Dedifferentiated amniotic fluid mesenchymal stem cell (primary cell): ENCODE results near the gene EPB41.

Experiments used
- DNase-seq: peaks from one replicate; pipeline ENCODE4 v3.0.0-alpha.2; 2016; ENCODE audit errors: extremely low spot score

EPB41 gene

GRCh38 chr1:28890836-28891235, 23.5 kb upstream of the EPB41 start:
- no peak for DNase-seq

GRCh38 chr1:28891256-28891655, 23.1 kb upstream of the EPB41 start:
- DNase-seq: no peak

- no peak for DNase-seq
Observed at GRCh38 chr1:28893403-28894102, 20.8 kb upstream of the EPB41 start.

DNA sequence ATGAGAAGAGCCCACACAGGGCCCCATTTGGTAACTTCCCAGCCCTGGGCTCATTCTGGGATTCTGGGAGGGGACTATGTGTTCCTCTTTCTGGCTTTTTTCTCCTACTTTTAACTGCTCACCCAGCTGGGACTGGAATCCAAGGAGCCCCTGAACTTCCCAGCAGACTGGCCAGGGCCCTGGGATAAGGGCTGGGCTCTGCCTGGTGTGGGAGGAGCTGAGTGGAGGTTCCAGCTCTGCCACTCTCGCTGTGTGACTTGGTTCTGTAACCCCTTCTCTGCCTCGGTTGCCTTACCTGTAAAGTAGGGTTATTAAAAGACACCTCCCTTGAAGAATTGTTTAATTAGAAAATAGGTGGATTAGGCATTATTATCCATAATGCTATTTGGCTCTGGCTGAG, 19.6 kb upstream of the EPB41 start:
- no peak for DNase-seq

- no peak for DNase-seq
Observed at GRCh38 chr1:28895896-28896608, 18.3 kb upstream of the EPB41 start.

- DNase-seq: no peak
Observed at GRCh38 chr1:28896609-28896986, 17.8 kb upstream of the EPB41 start.

GRCh38 chr1:28897789-28898188, 16.6 kb upstream of the EPB41 start:
- no peak for DNase-seq

- DNase-seq: no peak
Observed at GRCh38 chr1:28898405-28898881, 15.9 kb upstream of the EPB41 start.

- DNase-seq: no peak
Observed at GRCh38 chr1:28899267-28899666, 15.1 kb upstream of the EPB41 start.

GRCh38 chr1:28900562-28900961, 13.8 kb upstream of the EPB41 start:
- no peak for DNase-seq

GRCh38 chr1:28902738-28903137, 11.6 kb upstream of the EPB41 start:
- DNase-seq: no peak

DNA sequence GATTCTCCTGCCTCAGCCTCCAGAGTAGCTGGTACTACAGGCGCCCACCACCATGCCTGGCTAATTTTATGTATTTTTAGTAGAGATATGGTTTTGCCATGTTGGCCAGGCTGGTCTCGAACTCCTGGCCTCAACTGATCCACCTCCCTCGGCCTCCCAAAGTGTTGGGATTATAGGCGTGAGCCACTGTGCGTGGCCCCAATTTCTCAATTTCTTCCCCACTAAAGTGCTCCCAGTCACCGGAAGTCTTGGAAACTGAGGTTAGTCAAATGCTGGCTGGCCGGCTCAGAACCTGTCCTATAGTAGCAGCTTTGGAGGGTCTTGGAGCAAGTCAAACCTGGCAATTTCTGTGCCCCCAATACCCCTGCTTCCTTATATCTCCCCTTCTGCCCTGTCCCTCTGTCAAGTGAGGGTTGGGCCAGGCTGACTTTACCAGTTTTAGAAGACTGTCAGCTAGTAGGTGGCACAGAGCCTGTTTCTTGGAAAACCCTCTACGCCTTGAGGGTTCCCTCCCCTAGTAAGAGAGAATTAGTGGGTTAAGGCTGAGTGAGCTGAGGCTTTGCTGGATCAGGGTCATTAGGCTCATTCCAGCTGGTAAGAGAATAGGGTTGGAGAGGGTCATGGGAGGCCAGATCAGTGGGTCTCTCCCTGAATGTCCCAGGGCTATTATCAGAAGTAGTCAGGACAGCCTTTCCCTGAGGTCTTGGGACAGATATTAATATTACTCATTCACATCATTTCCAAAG, 8.3 kb upstream of the EPB41 start:
- no peak for DNase-seq

- no peak for DNase-seq
Observed at GRCh38 chr1:28909198-28909597, 5.2 kb upstream of the EPB41 start.

DNA sequence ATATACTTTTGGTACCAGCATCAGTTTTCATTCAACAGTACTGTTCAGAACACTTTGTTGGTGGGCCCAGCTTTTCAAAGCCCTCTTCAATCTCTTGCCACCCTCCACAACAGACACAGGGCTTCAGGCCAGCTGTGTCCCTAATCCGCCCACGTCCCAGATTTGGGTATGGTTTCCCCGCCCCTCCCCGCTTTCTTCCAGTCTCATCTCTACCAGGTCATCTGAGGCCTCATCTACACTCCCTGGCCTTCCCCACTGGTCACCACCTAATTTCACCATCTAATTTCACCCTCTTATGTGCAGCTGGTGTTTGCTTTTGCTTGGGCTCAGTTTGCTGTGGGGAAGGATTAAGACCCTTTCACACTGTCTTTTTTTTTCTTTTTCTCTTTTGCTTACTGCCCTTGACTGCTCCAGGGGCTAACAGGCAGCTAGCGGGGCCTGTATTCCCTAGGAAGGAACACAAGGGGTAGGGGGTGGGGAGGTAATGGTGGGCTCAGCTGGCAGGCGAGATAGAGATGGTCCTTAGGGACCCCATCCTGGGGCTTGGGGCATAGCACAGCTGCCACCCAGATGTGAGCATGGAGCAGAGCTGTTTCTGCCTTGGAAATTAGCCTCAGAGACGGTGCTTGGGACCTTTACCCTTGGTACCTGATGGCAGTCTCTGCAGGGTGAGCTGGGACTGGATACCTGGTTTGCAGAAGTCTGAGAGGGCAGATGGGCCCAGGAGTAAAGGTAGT, 3.8 kb upstream of the EPB41 start:
- DNase-seq: no peak

DNA sequence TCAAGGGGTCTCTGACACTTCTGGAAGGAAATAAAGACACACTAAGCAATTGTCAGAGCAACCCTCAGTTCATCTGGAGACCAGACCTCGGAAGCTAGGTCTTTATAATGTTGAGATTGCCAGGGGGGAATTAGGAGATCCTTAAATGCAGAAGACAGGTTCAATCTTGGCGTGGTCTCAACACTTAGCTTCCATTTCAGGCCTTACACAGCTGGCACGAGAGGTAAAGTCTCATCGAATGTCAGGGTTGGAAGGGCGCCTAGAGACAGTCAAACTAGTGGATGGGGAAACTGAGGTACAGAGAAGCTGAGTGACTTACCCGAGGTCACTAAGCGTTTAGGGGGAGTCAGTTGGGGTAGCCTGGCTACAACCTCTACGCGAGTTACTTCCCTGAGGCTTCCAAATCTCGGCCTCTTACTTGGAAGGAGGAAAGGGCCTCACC, 562 bp upstream of the EPB41 start:
- DNase-seq: no peak

DNA sequence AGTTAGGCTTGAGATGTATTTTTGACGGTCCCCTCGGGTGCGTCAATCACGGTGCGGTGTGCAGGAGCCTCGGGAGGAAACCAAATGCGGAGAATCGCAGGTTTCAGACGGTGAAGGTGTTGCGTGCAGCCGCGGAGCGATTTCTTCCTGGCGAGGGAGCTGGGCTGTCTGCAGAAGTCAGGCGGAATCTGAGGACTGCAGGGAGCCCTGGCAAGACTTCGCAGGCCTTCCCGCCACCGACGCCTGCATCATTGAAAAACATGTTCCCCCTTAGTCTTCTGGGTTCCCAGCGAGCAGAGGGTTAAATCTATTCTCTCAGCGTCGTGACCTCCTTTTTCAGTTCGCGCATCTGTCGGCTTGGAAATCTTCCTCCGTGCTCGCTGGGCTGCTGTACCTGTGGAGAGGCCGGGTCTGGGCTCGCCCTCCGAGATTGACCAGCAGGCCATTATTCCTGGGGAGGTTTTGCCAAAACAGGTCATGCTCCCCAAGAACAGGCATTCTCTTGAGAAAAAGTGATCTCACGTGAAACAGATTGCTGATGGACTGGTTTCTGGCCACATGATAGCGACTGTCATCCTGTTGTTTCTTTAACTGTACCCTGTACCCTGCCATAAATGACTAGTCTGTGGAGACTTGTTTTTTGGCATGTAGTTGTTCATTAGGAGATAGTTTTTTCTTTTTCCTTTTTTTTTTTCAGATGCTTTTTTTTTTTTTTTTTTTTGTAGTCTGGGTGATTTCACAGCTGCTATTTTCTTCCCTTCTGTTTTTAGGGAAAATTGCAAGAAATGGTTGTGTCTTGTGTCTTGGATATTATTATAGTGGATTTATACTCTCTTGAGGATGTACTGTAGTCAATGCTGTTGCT, 894 bp downstream of the EPB41 start:
- no peak for DNase-seq

- DNase-seq: no peak
Observed at GRCh38 chr1:28917757-28918118, 3.4 kb downstream of the EPB41 start.

DNA sequence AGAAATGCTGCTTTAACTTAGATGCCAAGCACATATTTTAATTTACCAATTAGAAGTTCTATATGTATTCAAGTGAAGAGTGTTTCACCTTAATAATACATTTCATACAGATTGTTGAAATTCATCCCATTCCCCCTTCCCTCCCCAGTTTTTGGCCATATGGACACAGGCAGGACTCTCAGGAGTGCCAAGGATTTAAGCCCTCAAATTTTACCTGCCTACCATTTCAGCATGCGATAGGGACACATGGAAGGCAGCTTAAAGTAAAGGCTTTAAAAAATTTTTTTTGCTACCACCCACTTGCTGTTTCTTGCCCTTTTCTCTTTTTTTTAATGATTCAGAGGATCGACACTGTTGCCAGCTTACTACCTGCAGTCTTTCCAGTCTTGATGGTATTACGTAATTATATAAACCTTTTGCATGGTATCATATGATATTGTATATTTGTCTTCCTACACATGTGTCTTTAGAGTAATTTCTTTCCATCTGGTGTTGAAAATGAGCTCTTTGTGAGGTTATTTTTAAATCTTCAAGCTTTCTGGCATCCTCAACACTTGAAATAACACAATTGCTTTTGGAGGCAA, 7.0 kb downstream of the EPB41 start:
- no peak for DNase-seq

- no peak for DNase-seq
Observed at GRCh38 chr1:28925350-28925891, 11.1 kb downstream of the EPB41 start.

- no peak for DNase-seq
Observed at GRCh38 chr1:28926629-28927265, 12.4 kb downstream of the EPB41 start.
